Testis (tissue), 3 donors: ENCODE measurements around the gene CCDC181. TPM values are rescaled to one million over a fixed set of nuclear protein-coding genes. Genes with fewer than 3 reads are reported as not detected.

Experiments
- DNase-seq: peaks from one replicate; pipeline ENCODE4 v3.0.0-alpha.2; 2019
- H3K27ac ChIP-seq, 2 donors: fragments of 200-600 bp; sonication (generic); one replicate each; pipeline ENCODE4 v1.5.1; 2019
- H3K27me3 ChIP-seq: fragments of 200-600 bp; sonication (generic); one replicate; pipeline ENCODE4 v1.5.1; 2019
- H3K36me3 ChIP-seq: fragments of 200-600 bp; sonication (generic); one replicate; pipeline ENCODE4 v1.5.1; 2017; ENCODE audit warnings: low read depth; ENCODE audit errors: missing control alignments
- H3K4me1 ChIP-seq: fragments of 200-600 bp; sonication (generic); one replicate; pipeline ENCODE4 v1.5.1; 2019
- H3K4me3 ChIP-seq, 2 donors: fragments of 200-600 bp; sonication (generic); one replicate each; pipeline ENCODE4 v1.5.1; 2017 to 2019
- H3K9me3 ChIP-seq: fragments of 200-600 bp; sonication (generic); one replicate; pipeline ENCODE4 v1.5.1; 2017
- CTCF ChIP-seq, 3 experiments: fragments of 450-650 bp in 2 of 3; fragments of 200-600 bp in 1 of 3; sonication (generic) in 1 of 3; IDR thresholded peaks; one replicate each; pipeline ENCODE4 v1.5.1; 2016 to 2019; ENCODE audit warnings: antibody characterized with exemption in 3 of 3, mild to moderate bottlenecking in 2 of 3, moderate library complexity in 1 of 3
- POLR2A ChIP-seq: fragments of 450-650 bp; IDR thresholded peaks from one replicate; pipeline ENCODE4 v1.6.1; 2017; ENCODE audit warnings: antibody characterized with exemption, mild to moderate bottlenecking, moderate library complexity
- WGBS, 2 donors: methylation state at CpG; one replicate each; pipeline ENCODE4 v1.1.5; 2018; 5-methylcytosine and 5-hydroxymethylcytosine counted together
- intact Hi-C: fragments of 100-400 bp; cut with DNase I; formaldehyde crosslinking; loops from one replicate; pipeline ENCODE4 v1.15.1; 2023; ENCODE audit warnings: low total_unique reads
- polyA plus RNA-seq: library from polyadenylated mRNA; stranded (reverse); fragments of 350-450 nt; fragmentation: Illumina TruSeq; extraction: RNeasy Lipid Tissue Mini Kit (QIAGEN cat#74804); gene quantifications from one replicate; pipeline ENCODE4 v1.2.3, GENCODE V29; 2014; ENCODE audit warnings: low read depth, low replicate concordance; ENCODE audit not compliant: insufficient read depth
- total RNA-seq, 2 donors: library from RNA; depleted of rRNA; stranded (reverse); fragments of >200 nt; gene quantifications; one replicate each; pipeline ENCODE4 v1.2.3, GENCODE V29; 2016

CCDC181 gene
- total and polyA plus RNA-seq, 3 donors from 2014 or later: 14.2 to 27.1 (median 17.5) TPM

GRCh38 chr1:169367096-169367685 is 60.1 kb downstream of the CCDC181 start:
- Histone ChIP-seq H3K4me1 (peaks cover 15% of the 10 kb centered on the region), H3K27ac (peak overlapping the region; percentile 76 to 84), H3K36me3 (no peaks in the 10 kb centered on the region), H3K9me3 (no peaks in the 10 kb centered on the region), H3K4me3 (peak overlapping the region; percentile 64 to 88), H3K27me3 (no peaks in the 10 kb centered on the region)
- 5 to 8% methylated on average over 15 of the region's 15 CpGs for WGBS, 2 donors
- TF ChIP-seq POLR2A (no peak), CTCF (IDR thresholded peaks at IDR 0.05) (no peak)
- no peak for DNase-seq
- intact Hi-C loops: no loop called here

GRCh38 chr1:169364948-169365347 is 62.3 kb downstream of the CCDC181 start:
- H3K9me3 ChIP-seq: no peaks in the 10 kb centered on the region
- H3K4me1 ChIP-seq: peaks cover 15% of the 10 kb centered on the region
- intact Hi-C loops: no loop called here
- no peak for TF ChIP-seq POLR2A
- TF ChIP-seq CTCF (IDR thresholded peaks at IDR 0.05): no peak
- H3K27me3 ChIP-seq: no peaks in the 10 kb centered on the region
- H3K36me3 ChIP-seq: no peaks in the 10 kb centered on the region
- WGBS, 2 donors: 100% methylated on average over 2 of the region's 2 CpGs
- no peak for DNase-seq
- no peak overlapping the region for H3K4me3 ChIP-seq
- no peak overlapping the region for H3K27ac ChIP-seq

DNA sequence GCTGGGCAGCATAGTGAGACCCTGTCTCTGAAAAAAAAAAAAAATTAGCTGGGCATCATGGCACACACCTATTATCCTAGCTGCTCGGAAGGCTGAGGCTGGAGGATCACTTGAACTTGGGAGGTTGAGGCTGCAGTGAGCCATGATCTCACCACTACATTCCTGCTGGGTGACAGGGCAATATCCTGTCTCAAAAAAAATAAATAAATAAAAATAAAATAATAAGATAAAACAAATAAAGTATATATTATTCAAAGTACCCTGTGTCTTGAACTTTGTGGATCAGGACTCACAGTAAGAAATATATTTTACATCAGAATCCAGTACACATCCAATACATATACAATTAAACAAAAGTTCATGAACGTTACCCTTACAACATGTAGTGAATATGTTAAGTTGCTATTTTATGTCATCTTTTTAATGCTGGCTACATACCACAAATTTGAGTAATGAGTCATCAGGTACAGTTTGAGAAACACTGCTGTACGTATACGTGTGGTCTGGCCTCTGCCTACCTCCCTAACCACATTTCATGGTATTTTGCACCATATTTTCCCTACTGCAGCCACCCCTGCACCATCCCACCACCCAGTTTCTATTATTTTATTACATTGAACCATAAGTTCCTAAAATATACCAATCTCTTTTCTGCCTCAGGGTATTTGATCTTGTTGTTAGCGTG is 64.1 kb downstream of the CCDC181 start:
- 90 to 92% methylated on average over 5 of the region's 5 CpGs for WGBS, 2 donors
- no peaks in the 10 kb centered on the region for H3K27me3 ChIP-seq
- DNase-seq: no peak
- no peaks in the 10 kb centered on the region for H3K36me3 ChIP-seq
- peaks cover 4% of the 10 kb centered on the region for H3K4me1 ChIP-seq
- TF ChIP-seq CTCF (IDR thresholded peaks at IDR 0.05) (no peak), POLR2A (no peak)
- intact Hi-C loops: no loop called here
- no peak overlapping the region for H3K27ac ChIP-seq
- no peaks in the 10 kb centered on the region for H3K9me3 ChIP-seq
- no peak overlapping the region for H3K4me3 ChIP-seq

DNA sequence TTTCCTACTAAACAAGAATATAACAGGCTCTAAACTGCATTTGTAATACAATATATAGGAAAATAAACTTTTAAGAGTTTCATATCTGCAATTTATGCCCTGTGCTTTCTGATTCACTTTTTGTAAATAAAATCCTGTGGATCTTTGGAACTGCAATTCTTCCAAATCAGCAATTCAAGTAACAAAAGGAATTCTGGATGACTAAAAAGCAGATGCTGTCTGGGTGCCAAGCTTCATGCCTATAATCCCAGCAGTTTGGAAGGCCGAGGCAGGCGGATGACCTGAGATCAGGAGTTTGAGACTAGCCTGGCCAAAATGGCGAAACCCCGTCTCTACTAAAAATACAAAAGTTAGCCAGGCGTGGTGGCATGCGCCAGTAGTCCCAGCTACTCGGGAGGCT is 66.0 kb downstream of the CCDC181 start:
- no peaks in the 10 kb centered on the region for H3K9me3 ChIP-seq
- TF ChIP-seq CTCF (IDR thresholded peaks at IDR 0.05) (no peak), POLR2A (no peak)
- H3K27me3 ChIP-seq: no peaks in the 10 kb centered on the region
- H3K4me3 ChIP-seq: no peak overlapping the region
- no peak overlapping the region for H3K27ac ChIP-seq
- DNase-seq: no peak
- H3K4me1 ChIP-seq: no peaks in the 10 kb centered on the region
- intact Hi-C loops: no loop called here
- 85 to 94% methylated on average over 7 of the region's 7 CpGs for WGBS, 2 donors
- no peaks in the 10 kb centered on the region for H3K36me3 ChIP-seq

GRCh38 chr1:169360415-169360814 is 66.9 kb downstream of the CCDC181 start:
- TF ChIP-seq CTCF (IDR thresholded peaks at IDR 0.05): no peak
- TF ChIP-seq POLR2A: no peak
- H3K4me1 ChIP-seq: no peaks in the 10 kb centered on the region
- H3K9me3 ChIP-seq: no peaks in the 10 kb centered on the region
- no peaks in the 10 kb centered on the region for H3K36me3 ChIP-seq
- no peaks in the 10 kb centered on the region for H3K27me3 ChIP-seq
- intact Hi-C loops: no loop called here
- H3K4me3 ChIP-seq: no peak overlapping the region
- 97 to 100% methylated on average over 1 of the region's 1 CpG for WGBS, 2 donors
- no peak for DNase-seq
- H3K27ac ChIP-seq: no peak overlapping the region
